A549 (cell line): ENCODE measurements around the gene MED13L. TPM values are rescaled to one million over a fixed set of nuclear protein-coding genes. Genes with fewer than 3 reads are reported as not detected.

Source experiments
- ATAC-seq, 2 experiments: fragments of 200-7000 bp in 1 of 2; fragments of >200 bp in 1 of 2; cut with Nextera tagmentation in 1 of 2; cut with Tn5 transposase in 1 of 2; 3 replicates each; pipeline versions ENCODE4 v1.8.0 to v1.9.1; 2018 to 2020; ENCODE audit warnings: mild to moderate bottlenecking in 1 of 2, moderate library complexity in 1 of 2
- CTCF ChIA-PET: fragments of 300-600 bp; sonication (Branson Sonifier 250); formaldehyde crosslinking; extraction: SDS; loops from one replicate; lab custom pipeline; 2021; ENCODE audit warnings: antibody characterized with exemption, inconsistent platforms; lab: Yijun Ruan, JAX
- POLR2A ChIA-PET: fragments of 350-600 bp; formaldehyde crosslinking; extraction: SDS; loops from one replicate; lab custom pipeline; 2021; ENCODE audit warnings: antibody characterized with exemption, inconsistent platforms; lab: Yijun Ruan, JAX
- DNase-seq, 2 experiments: peaks; one replicate each; pipeline versions ENCODE4 v3.0.0 to v3.0.0-alpha.2; 2011 to 2016; ENCODE audit warnings: low read depth in 1 of 2, low spot score in 1 of 2
- FAIRE-seq: peaks from 2 replicates; lab custom pipeline; 2011; peaks lifted over from hg19 to GRCh38; lab: Jason Lieb, UNC
- H3K27ac ChIP-seq, 2 experiments: fragments of >200 bp; sonication (Bioruptor Twin); formaldehyde crosslinking; 3 replicates each; pipeline ENCODE4 v1.5.1; 2016 to 2017
- H3K4me1 ChIP-seq: fragments of >200 bp; sonication (Bioruptor Twin); formaldehyde crosslinking; 3 replicates; pipeline ENCODE4 v1.6.1; 2016
- H3K4me2 ChIP-seq: fragments of >200 bp; sonication (Bioruptor Twin); formaldehyde crosslinking; 3 replicates; pipeline ENCODE4 v1.6.1; 2016
- H3K4me3 ChIP-seq: fragments of >200 bp; sonication (Bioruptor Twin); formaldehyde crosslinking; 3 replicates; pipeline ENCODE4 v1.5.1; 2016
- H3K9me3 ChIP-seq: fragments of >200 bp; sonication (Bioruptor Twin); formaldehyde crosslinking; 3 replicates; pipeline ENCODE4 v1.6.1; 2016
- ATOH8 ChIP-seq: fragments of 250-450 bp; sonication (Bioruptor Pico); IDR thresholded peaks from 2 replicates; pipeline ENCODE4 v1.5.0; 2020; ENCODE audit warnings: low read depth, mild to moderate bottlenecking, moderate library complexity
- CBX8 ChIP-seq: fragments of 200-600 bp; sonication (generic); IDR thresholded peaks from 2 replicates; pipeline ENCODE4 v1.6.1; 2016
- CEBPB ChIP-seq, 2 experiments: fragments of >200 bp in 1 of 2; sonication (Bioruptor Twin) in 1 of 2; formaldehyde crosslinking in 1 of 2; IDR thresholded peaks; 2 replicates each; pipeline ENCODE4 v1.6.1; 2012 to 2016
- CHD2 ChIP-seq: fragments of 150-350 bp; IDR thresholded peaks from 2 replicates; pipeline ENCODE4 v1.6.1; 2014; ENCODE audit warnings: low read length; ENCODE audit not compliant: partially characterized antibody
- EHMT2 ChIP-seq: fragments of 200-600 bp; sonication (generic); IDR thresholded peaks from 2 replicates; pipeline ENCODE4 v1.6.1; 2016; ENCODE audit warnings: antibody characterized with exemption, low read depth, mild to moderate bottlenecking, moderate library complexity
- FOSB ChIP-seq: fragments of 250-450 bp; sonication (Bioruptor Pico); IDR thresholded peaks from 2 replicates; pipeline ENCODE4 v1.5.0; 2020; ENCODE audit warnings: mild to moderate bottlenecking, moderate library complexity
- GATA3 ChIP-seq: IDR thresholded peaks from 2 replicates; pipeline ENCODE4 v1.6.1; 2012; ENCODE audit warnings: borderline replicate concordance
- HDAC2 ChIP-seq: fragments of 200-600 bp; sonication (generic); IDR thresholded peaks from 2 replicates; pipeline ENCODE4 v1.6.1; 2016
- HOXA7 ChIP-seq: fragments of 250-450 bp; sonication (Bioruptor Pico); IDR thresholded peaks from 2 replicates; pipeline ENCODE4 v1.5.0; 2020; ENCODE audit warnings: mild to moderate bottlenecking, moderate library complexity
- HOXB5 ChIP-seq: fragments of 250-450 bp; sonication (Bioruptor Pico); IDR thresholded peaks from 2 replicates; pipeline ENCODE4 v1.5.0; 2020; ENCODE audit warnings: mild to moderate bottlenecking, moderate library complexity
- JUNB ChIP-seq: fragments of >200 bp; sonication (Bioruptor Twin); formaldehyde crosslinking; IDR thresholded peaks from 2 replicates; pipeline ENCODE4 v1.6.1; 2016
- KDM5A ChIP-seq: fragments of 200-600 bp; sonication (generic); IDR thresholded peaks from 2 replicates; pipeline ENCODE4 v1.6.1; 2016; ENCODE audit warnings: antibody characterized with exemption, mild to moderate bottlenecking
- MAFK ChIP-seq: fragments of 450-650 bp; IDR thresholded peaks from 2 replicates; pipeline ENCODE4 v1.6.1; 2014; ENCODE audit not compliant: partially characterized antibody
- PHF8 ChIP-seq: fragments of 200-600 bp; sonication (generic); IDR thresholded peaks from 2 replicates; pipeline ENCODE4 v1.6.1; 2016; ENCODE audit warnings: low read depth, mild to moderate bottlenecking, antibody characterized with exemption, moderate library complexity, borderline replicate concordance
- RARB ChIP-seq: fragments of 250-450 bp; sonication (Bioruptor Pico); IDR thresholded peaks from 2 replicates; pipeline ENCODE4 v1.8.0; 2021; ENCODE audit warnings: mild to moderate bottlenecking, moderate library complexity
- RFX5 ChIP-seq: fragments of 450-650 bp; IDR thresholded peaks from 2 replicates; pipeline ENCODE4 v1.7.1; 2014; ENCODE audit warnings: antibody characterized with exemption, mild to moderate bottlenecking, moderate library complexity
- RNF2 ChIP-seq: fragments of 200-600 bp; sonication (generic); IDR thresholded peaks from 2 replicates; pipeline ENCODE4 v1.6.1; 2016; ENCODE audit warnings: low read depth, mild to moderate bottlenecking, antibody characterized with exemption, moderate library complexity, borderline replicate concordance
- SMC3 ChIP-seq: fragments of >200 bp; sonication (Bioruptor Twin); formaldehyde crosslinking; IDR thresholded peaks from 3 replicates; pipeline ENCODE4 v1.6.1; 2018; ENCODE audit warnings: inconsistent platforms
- TFCP2L1 ChIP-seq: fragments of 250-450 bp; sonication (Bioruptor Pico); IDR thresholded peaks from 2 replicates; pipeline ENCODE4 v1.5.0; 2021; ENCODE audit warnings: mild to moderate bottlenecking
- TP53 ChIP-seq: fragments of 250-450 bp; sonication (Bioruptor Pico); IDR thresholded peaks from 2 replicates; pipeline ENCODE4 v1.5.0; 2021; ENCODE audit warnings: mild to moderate bottlenecking, moderate library complexity
- ZC3H11A ChIP-seq: fragments of 450-650 bp; IDR thresholded peaks from 2 replicates; pipeline ENCODE4 v1.6.1; 2014; ENCODE audit warnings: antibody characterized with exemption, mild to moderate bottlenecking
- ZNF302 ChIP-seq: fragments of 250-450 bp; sonication (Bioruptor Pico); IDR thresholded peaks from 2 replicates; pipeline ENCODE4 v1.9.0; 2021; ENCODE audit warnings: inconsistent platforms, mild to moderate bottlenecking, moderate library complexity
- ZSCAN20 ChIP-seq: fragments of 250-450 bp; sonication (Bioruptor Pico); IDR thresholded peaks from 2 replicates; pipeline ENCODE4 v1.8.0; 2022; ENCODE audit warnings: mild to moderate bottlenecking, moderate library complexity
- WGBS: methylation state at CpG from one replicate; pipeline ENCODE4 v1.1.6; 2017; ENCODE audit errors: missing lambda C conversion rate; 5-methylcytosine and 5-hydroxymethylcytosine counted together
- polyA plus RNA-seq, 4 experiments: library from polyadenylated mRNA; depleted of rRNA in 3 of 4; stranded (reverse); fragments of >200 nt; fragmentation: RNase III in 1 of 4; extraction: RNeasy Plus Mini Kit Qiagen cat#74134 plus additional on column Dnase treatment in 1 of 4; gene quantifications; 2 replicates in 3 of 4; 3 replicates in 1 of 4; pipeline ENCODE4 v1.2.3, GENCODE V29; 2011 to 2017

MED13L gene
- polyA plus RNA-seq, 2 of the 4 experiments (the other 2 are of a cell fraction): 23.2 to 134 TPM

- no peak for FAIRE-seq
Measured at GRCh38 chr12:116295327-116296263, 18.1 kb upstream of the MED13L start.

GRCh38 chr12:116294454-116295165 lies 17.1 kb upstream of the MED13L start:
- peak; percentile 49 for FAIRE-seq
- POLR2A ChIA-PET: no interaction called here

More at GRCh38 chr12:116295327-116296263, 18.1 kb upstream of the MED13L start:
- WGBS: 88% methylated on average over 4 of the region's 4 CpGs
- H3K4me1 ChIP-seq: peaks cover 14% of the 10 kb centered on the region; the same call in 2 of the 3 replicates
- TF ChIP-seq KDM5A (no peak), PHF8 (no peak), SMC3 (no peak), ZNF302 (CRISPR knock-in tag) (no peak), CBX8 (no peak), JUNB (no peak), HOXB5 (no peak), EHMT2 (no peak; the same call in 1 of the 2 replicates), FOSB (no peak), CHD2 (no peak), ZSCAN20 (CRISPR knock-in tag) (no peak), RARB (no peak), HDAC2 (no peak), TFCP2L1 (CRISPR knock-in tag) (no peak), TP53 (CRISPR knock-in tag) (no peak), HOXA7 (no peak), ZC3H11A (no peak), GATA3 (no peak)
- H3K4me2 ChIP-seq: no peak overlapping the region
- CTCF ChIA-PET: interaction anchor here (1.8 kb wide), 1 partner anchor 16 kb away, joined by 5 read pairs; no protein-coding TSS in a partner anchor
- peak in 1 of 2 experiments; percentile 40; a peak in 2 of 6 replicates for ATAC-seq
- no peaks in the 10 kb centered on the region for H3K9me3 ChIP-seq
- no peak overlapping the region for H3K27ac ChIP-seq
- no peak overlapping the region for H3K4me3 ChIP-seq
- no peak for DNase-seq
- POLR2A ChIA-PET: no interaction called here

GRCh38 chr12:116293687-116294453 lies 16.4 kb upstream of the MED13L start:
- no peak overlapping the region for H3K4me2 ChIP-seq
- WGBS: 69% methylated on average over 4 of the region's 4 CpGs
- no peak for DNase-seq
- ChIA-PET POLR2A (interaction anchor here (0.6 kb wide), 1 partner anchor 65 kb away, joined by 3 read pairs; no protein-coding TSS in a partner anchor), CTCF (interaction anchor here (0.7 to 1.0 kb wide), 3 partner anchors 9 to 416 kb away, joined by 3 to 4 read pairs (median 4); no protein-coding TSS in a partner anchor)
- H3K4me3 ChIP-seq: no peak overlapping the region
- TF ChIP-seq HDAC2: no peak
- TF ChIP-seq RFX5: no peak
- no peak for TF ChIP-seq MAFK
- no peak for TF ChIP-seq CEBPB (IDR thresholded peaks at IDR 0.05)
- no peak for TF ChIP-seq ATOH8 (CRISPR knock-in tag)
- no peak for TF ChIP-seq RNF2
- no peak overlapping the region for H3K27ac ChIP-seq
- peak; percentile 23 for FAIRE-seq
- no peak for ATAC-seq
- H3K4me1 ChIP-seq: peaks cover 5% of the 10 kb centered on the region; the same call in 2 of the 3 replicates
- no peaks in the 10 kb centered on the region for H3K9me3 ChIP-seq

More at GRCh38 chr12:116294454-116295165, 17.1 kb upstream of the MED13L start:
- DNase-seq: no peak
- no peak overlapping the region for H3K4me2 ChIP-seq
- no peaks in the 10 kb centered on the region for H3K9me3 ChIP-seq
- ATAC-seq: no peak
- CTCF ChIA-PET: no interaction called here
- H3K4me3 ChIP-seq: no peak overlapping the region
- H3K27ac ChIP-seq: no peak overlapping the region
- 91% methylated on average over 4 of the region's 4 CpGs for WGBS
- TF ChIP-seq CBX8 (no peak), HDAC2 (no peak)
- peaks cover 12% of the 10 kb centered on the region; the same call in 2 of the 3 replicates for H3K4me1 ChIP-seq
